NCI-H69 (cell line): ENCODE measurements around the gene MTMR10.

Experiments used
- DNase-seq: peaks from one replicate; lab custom pipeline; 2025; lab: John Stamatoyannopoulos, UW

MTMR10 gene

DNA sequence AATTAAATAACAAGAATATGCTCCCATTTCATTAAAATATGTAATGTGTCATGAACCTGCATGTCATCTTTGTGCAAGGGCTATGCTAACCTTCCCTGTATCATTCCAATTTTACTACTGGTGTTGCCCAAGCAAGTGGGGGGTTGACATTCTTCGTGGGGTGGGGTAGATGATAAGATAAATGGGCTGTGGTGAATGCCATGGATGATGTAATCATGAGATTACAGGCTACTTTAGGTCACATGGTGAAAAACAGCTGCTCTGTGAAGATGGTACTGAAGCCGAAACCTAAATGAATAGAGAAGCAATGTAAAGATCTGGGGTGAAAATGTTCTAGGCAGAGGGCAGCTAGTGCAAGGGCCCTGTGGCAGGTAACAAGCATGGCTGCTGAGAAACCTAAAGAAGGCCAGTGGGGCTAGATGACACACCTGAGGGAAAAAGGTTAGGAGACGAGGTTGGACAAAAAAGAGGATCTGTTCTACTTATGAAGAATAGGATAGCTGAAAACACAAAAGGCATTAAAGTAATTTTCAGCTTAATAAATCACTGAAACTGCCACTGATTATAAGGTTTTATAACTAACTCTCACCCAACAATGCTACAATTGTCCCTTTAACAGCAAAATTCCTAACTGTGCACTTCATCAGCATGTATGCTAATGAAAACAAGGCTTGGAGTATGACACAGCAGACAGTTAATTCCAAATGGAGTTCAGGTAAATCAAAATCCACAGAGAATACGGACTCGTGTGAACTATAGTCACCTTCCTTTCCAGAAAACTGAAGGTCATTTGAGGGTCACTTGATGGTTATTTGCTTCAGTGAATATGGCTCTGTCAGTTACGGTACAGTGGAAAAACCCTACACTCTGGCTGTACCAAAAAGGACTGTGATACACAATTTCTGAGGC is 35.0 kb downstream of the MTMR10 start:
- DNase-seq, result peak; percentile 9

DNA sequence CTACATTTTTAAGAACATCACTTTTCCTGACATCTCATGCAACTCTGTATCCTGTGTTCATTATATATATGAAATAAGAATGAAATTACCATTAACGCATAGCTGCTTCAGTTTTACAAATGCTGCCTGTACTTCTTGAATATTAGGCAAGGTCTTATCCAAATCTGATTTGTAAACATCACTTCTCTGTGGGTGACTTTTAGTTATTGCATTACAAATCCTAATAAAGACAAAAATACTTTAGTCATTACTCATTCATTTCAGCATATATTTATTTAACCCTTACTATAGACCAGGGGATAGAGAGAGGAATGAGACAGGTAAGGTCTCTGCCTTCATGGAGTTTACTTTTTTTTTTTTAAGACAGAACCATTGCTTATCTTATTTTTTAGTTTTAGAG is 36.8 kb downstream of the MTMR10 start:
- no peak for DNase-seq

DNA sequence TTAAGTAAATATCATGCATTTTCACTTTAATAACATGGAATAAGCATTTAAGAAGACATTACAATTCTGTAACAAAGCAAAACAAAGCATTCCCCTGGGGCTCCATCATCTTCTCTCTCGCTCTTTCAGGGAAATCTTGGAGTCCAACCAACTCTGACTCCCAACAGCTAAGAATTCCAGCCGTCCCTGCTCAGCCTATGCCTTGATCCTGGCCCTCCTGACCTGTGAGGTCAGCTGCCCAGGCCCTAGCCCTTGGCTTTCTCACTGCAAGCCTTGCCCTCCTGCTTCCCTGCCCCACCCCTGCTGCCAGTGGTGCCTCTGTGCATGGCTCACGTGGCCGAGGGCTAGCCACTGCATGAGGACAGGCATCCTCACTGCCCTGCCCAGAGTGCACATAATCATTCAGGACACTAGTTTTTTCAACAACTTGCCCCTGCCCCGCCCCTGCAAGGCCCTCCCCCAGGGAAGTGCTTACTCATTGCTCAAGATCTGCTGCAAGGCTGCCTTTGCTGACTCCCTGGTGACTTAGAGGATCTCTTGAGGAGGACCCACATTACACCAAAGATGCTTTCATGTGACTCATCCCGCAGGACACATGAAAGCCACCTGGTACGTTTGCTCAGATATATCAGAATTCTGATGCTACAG is 37.6 kb downstream of the MTMR10 start:
- no peak for DNase-seq

DNA sequence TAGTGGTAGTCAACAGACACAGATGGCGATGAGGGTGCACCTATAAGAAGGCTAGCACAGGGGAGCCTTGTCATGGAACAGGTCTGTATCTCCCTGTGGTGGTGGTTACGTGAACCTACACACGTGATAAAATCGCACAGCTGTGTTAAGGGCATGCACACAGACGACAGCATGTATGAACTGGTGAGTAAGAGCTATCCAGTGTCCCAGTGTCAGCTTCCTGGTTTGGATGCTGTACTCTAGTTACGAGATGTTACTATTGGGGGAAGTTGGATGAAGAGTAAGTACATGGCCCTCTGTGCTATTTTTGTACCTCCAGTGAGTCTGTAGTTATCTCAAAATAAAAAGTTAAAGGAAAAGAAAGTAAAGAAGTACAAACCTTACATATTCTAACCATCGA is 38.2 kb downstream of the MTMR10 start:
- DNase-seq, result no peak

DNA sequence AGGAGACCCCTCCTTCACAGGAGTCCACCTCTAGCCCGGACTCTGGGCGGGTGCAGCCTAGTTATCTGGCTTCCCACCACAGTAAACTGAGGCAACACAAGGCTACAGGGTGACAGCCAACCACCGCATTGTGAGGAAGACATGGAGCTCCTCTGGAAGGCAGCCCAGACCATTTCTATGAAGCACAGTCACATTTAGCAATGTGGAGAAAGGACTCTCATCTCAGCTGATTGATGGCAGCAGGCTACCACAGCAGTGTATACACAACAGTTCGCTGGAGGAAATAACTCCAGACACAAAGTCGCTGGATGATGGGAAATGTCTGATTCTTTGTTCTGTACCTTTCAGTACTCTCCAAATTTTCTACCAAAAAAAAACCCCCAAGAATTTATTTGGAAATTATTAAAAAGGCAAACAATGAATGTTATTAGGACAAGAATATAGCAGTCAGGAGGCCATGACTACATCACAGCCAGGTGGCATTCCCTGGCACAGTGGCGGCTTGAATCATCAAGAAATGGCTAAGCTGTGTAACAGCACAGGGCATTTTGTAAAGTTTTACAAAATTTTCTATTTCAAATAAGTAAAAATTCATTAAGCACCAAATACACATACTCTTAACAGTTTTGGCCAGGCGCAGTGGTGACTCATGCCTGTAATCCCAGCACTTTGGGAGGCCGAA is 47.6 kb downstream of the MTMR10 start:
- DNase-seq, result no peak

DNA sequence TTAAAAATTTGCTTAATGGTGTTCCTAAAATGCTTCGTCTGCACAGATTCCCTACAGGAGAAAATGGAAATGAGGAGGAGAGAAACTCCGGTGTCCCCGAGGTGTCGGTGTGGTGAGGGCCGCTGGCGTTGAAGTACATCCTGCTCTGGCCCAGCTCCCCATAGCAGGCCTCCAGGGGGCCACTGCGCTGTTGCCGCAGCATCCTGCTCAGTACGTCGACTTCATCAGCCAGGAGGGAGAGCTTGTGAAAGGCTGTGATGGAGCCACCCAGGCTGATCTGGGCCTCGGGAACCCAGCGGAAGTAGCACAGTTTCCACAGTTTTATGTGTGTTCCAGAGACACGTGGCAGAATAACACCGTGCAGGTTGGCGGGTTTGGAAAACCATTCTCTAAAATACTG is 49.9 kb downstream of the MTMR10 start:
- DNase-seq, result no peak

DNA sequence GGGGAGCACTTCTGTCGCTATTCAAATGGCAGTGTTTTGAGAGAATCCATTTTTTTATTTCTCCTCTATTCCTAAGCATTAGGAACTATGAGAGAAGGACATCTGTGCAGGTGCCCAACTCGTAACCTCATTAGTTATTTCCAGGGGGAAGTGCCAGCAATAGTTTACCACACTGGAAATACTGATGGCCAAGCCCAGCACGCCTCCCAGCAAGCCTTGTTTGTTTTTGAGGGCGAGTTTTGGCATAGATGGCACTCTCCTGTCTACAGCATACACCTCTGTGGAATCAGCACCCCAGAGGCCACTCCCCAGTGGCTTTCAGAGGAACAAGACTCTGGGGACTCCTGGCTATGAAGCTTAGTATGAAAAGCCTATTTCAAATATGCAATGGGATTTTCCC is 51.1 kb downstream of the MTMR10 start:
- DNase-seq, result peak; percentile 90

DNA sequence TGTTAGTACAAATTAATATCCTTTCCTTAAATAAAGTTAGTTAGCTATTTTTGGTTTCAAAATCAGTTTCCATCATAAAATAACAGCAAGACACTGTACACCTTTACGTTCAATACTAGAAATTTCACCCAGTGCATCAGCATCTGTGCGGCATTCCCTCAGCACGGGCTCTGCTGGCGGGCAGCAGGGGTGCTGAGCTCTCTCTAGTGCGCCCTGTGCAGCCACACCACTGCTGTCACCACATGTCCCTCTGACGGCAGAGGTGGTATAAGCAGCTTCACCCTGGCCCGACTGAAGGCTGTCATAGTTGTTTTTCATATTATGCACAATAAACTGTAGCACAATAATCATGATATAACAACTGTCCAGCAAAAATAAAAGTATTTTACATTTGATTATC is 52.3 kb downstream of the MTMR10 start:
- no peak for DNase-seq

DNA sequence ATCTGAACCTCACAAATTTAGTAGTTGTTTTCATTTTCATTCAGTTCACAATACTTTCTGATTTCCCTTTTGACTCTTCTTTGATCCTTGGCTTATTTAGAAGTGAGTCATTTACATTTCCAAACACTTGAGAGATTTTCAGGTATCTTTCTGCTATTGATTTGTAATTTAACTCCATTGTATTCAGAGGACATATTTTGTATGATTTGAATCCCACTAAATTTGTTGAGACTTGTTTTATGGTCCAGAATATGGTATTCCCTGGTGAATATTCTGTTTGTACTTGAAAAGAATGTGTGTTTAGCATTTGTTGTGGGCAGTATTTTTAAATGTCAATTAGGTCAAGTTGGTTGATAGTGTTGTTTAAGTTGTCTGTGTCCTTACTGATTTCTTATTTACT is 58.1 kb downstream of the MTMR10 start:
- no peak for DNase-seq

DNA sequence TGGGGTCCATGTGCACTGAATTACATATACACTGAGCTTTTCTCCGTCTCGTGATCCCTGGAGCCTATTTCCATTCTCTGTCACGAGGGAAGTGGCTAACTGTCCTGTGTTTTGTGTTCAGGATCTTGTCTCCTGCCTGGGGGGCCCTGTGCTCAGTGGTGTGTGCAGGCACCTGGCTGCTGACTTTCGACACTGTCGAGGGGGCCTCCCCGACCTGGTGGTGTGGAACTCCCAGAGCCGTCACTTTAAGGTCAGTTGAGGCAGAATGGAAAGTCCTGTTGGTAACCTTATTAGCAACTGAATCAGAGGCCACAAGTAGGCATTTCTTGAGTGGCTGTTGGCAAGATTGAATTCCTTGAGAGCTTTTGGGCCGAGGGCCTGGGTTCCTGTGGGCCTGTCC is 61.0 kb downstream of the MTMR10 start:
- DNase-seq, result no peak

DNA sequence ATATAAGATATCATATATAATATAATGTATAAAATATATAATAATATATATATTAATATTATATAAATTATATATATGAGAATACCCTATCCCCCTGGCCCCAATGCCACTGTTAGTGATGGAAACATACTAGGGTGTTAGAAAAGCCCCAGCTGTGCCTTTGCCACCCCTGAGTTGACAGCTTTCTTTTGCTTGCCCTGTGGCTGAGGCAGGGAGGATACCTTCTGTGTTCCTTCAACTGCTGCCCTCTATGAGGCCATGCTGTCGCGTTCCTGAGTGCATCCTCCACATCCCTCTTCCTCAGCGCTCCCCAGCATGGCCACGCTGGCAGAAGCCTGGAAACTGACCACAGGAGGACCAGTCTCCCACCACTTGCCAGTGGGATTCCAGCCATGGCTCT is 61.4 kb downstream of the MTMR10 start:
- DNase-seq, result peak; percentile 15

DNA sequence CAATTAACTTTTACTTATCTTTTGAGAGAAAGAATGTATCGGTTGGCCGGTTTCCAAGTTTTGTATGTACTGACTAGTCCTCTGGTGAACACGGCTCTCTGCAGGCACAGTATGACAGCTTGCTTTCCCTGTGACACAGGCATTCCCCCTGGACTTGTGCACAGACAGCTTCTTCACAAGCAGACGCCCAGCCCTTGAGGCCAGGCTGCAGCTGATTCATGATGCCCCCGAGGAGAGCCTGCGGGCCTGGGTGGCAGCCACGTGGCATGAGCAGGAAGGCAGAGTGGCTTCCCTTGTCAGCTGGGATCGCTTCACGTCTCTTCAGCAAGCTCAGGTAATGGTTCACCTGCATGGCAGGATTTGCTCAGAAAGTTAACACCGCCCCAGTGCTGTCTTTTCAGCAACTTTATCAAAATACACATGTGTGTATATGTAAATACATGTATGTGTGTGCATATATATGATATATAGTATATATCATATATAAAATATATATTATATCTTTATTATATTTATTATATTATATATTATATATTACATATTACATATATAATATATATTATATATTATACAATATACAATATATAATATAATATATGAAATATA is 62.3 kb downstream of the MTMR10 start:
- DNase-seq, result peak; percentile 62

DNA sequence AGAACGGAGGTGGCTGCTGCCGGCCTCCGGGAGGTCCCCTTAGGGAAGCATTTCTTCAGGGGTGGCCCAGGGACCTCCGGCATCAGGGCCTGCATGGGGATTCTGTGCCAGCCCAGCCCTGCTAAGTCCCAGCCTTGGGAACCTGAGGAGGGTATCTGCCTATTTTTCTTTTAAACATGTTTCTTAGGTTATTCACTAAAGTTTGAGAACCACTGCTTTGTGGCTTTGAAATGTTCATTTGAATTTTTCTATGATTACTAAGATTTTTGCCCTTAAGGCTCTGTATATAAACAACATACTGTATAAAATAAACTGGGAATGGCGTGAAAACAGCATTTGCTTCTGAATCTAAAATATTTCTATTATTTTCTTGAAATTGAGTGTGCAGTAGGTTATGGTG is 63.4 kb downstream of the MTMR10 start:
- DNase-seq, result no peak

DNA sequence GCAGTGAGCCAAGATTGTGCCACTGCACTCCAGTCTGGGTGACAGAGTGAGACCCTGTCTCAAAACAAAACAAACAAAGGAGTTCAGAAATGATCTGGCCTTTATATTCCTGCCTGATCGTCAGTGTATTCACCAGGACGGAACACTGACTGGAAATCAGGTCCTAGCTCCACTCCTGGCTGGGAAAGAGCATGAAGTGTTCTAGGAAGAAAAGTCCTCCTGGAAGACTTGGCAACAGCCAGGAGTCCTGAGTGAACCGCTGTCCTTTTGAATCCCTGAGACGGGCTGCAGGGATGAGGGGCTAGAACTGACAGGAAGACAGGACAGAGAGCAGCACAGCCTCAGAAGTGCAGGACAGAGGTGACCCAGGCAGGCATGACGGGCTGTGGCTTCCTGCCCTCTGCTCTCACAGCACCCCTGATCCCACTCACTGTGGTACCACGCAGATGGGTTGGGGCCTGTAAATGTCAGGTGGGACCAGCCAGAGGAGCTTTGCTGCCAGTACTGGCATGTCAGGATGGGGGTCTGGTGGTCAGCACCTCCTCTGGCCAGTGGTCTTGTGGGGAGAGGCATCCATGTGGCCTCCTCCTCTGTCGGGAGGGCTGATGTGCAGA is 64.2 kb downstream of the MTMR10 start:
- no peak for DNase-seq

DNA sequence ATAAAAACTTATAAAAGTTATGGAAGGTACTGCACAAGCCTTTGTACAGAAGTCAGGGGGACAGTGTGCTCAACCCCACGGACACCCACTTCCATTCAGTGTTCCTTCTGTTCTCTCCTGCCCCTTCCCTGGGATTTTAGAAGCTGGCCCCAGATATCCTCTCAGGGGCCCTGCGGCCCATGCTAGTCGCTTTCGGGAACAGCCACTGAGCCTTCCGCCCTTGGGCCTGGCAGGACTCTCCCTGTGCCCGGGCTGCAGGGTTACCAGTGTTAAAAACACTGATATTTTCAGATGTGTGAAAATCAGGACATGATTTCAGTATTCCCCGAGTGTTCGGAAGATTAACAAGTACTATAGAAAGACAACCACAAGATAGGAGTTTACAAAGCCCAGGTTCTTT is 65.3 kb downstream of the MTMR10 start:
- no peak for DNase-seq

DNA sequence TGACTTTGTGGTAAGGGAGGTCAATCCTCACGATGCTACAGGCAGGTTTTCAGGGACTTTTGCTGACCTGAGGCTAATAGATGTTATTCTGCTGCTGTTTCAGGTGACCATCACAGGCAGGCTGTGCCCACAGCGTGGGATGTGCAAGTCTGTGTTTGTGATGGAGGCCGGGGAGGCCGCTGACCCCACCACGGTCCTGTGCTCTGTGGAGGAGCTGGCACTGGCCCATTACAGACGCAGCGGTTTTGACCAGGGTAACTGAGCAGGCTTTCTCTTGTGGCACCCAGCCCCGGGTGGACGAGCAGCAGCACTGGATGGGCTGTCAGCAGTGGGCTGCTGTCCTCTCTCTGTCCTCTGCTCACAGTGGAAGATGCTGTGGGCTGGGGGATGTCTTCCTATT is 65.7 kb downstream of the MTMR10 start:
- DNase-seq, result no peak

DNA sequence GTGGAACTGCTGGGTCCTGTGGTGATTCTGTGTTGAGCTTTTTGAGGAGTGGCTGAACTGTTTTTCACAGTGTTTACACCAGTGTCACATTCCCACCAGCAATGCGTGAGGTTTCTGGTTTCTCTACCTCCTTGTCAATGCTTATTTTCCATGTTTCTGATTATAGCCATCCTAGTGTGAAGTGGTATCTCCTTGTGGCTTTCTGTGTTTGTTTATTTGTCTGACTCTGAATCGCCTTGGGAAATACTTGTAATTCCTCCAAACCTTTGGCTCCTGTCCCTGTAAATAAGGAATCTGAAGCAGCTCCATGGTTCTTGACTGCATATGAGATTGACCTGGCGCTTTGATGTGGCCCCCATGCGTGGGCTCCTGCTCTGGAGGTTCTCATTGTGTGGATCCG is 67.1 kb downstream of the MTMR10 start:
- DNase-seq, result no peak

DNA sequence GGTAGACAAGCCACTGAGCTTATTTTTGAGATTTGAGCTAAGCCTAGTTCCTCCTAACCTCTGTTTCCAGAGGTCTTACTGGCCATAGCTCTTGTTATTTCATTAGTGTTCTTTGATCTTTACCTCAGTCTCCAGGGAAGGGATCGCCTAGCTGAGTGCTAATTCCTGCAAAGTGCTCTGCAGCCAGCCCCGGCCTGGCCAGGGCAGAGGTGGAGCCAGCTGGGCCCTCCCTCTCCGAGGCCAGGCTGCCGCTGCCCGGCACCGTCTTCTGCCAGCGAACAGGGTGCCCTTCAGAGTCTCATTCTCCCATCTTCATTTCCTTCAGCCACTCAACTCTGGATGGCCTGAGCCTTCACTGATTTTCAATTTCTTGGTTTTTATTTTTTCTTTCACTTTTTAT is 68.0 kb downstream of the MTMR10 start:
- DNase-seq, result no peak

DNA sequence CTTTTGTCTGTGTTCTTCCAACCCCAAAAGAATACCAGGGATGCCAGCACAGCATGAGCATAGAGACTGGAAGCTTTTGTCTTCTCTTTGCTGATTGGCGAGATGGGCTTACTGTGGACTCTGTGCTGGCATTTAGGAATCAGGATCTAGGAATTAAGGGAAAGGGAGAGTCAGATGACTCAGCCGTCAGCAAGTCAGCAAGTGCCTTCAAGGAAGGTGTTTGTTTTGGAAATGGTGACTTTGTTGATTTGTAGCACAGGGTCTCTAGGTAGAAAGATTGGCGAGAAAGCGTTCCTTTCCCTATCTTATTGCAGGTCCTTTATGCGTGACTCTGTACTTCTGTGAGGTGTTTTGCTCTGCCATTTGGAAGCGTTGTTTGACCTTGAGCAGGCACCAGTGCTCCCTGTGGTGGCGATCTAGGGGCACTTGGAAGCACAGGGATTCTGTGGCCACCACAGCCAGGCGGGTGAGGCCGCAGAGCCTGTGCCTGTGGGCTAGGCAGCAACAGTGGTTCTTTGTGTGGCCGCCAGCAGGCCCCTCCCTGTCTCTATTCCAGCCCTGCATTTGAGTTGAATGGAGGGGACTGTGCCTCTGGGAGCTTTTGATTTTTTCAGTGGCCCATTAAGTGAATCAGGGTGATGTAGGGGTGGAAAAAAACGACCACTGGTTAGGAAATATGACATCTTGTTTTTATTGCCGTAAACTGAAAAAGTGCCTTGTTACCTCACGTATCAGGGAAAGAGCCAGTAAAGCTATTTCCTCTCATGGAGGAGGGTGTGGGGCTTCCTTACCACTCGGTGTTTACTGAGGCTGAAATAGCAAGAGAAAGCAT is 68.7 kb downstream of the MTMR10 start:
- DNase-seq, result no peak

DNA sequence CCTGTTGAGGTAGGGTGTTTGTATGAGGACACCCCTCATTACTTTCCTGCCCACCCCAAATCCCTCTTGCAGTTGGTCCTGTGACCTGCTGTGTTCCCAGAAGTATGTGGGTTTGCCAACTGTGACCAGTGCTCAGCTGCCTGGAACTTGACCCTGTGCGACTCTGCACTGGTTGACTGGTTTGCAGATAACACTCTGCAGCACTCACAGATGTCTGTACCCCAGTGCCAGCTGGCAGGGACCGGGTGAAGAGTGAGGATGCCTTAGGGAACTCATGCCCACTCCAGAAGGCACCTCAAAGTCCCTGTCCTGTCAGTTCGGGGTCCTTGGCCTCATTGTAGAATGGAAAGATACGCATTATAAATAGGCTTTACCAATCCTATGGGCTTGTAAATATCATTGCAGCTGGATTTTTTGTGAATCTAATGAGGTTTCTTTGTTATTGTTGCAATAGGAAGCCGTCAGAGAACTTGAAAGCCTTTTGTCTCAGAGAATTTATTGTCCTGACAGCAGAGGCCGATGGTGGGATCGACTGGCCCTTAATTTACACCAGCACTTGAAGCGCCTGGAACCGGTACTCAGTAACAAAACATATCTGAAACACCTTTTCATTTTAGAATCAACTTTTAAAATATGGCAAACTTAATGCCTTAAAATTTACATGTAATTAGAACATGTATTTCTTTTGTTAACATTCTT is 69.5 kb downstream of the MTMR10 start:
- no peak for DNase-seq

DNA sequence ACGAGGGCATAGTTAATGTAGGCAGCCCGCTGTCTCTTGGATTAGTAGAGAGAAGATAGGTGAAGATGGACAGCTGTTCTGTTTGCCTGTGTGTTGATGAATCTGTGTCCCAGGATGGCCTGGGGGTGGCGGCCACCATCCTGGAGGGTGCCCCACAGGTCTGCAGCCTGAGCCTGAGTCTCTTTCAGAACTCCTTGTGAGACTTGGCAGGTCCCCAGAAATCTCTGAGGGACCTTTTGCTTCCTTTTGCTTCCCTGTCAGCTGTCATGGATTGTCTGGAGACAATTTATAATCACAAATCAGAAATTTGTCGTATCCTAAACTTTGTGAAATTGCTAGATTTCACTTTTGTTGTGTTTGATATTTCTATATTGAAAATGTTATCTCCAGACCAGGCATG is 70.3 kb downstream of the MTMR10 start:
- no peak for DNase-seq
